Ascending aorta (tissue), 2 donors: ENCODE results near the gene DHRS1. TPM values are rescaled to one million over a fixed set of nuclear protein-coding genes. Genes with fewer than 3 reads are reported as not detected.

ENCODE experiments used
- DNase-seq, 2 donors: peaks; one replicate each; pipeline ENCODE4 v3.0.0-alpha.2; 2019; ENCODE audit warnings: low spot score in 2 of 2
- H3K27ac ChIP-seq, 2 donors: fragments of 200-600 bp; sonication (generic); one replicate each; pipeline ENCODE4 v1.5.1; 2016 to 2017; ENCODE audit warnings: mild to moderate bottlenecking in 1 of 2
- H3K27me3 ChIP-seq: fragments of 200-600 bp; sonication (generic); one replicate; pipeline ENCODE4 v1.5.1; 2017
- H3K36me3 ChIP-seq, 2 donors: fragments of 200-600 bp; sonication (generic); one replicate each; pipeline ENCODE4 v1.5.1; 2016
- H3K4me1 ChIP-seq, 2 donors: fragments of 200-600 bp; sonication (generic); one replicate each; pipeline ENCODE4 v1.5.1; 2016 to 2017; ENCODE audit warnings: mild to moderate bottlenecking in 1 of 2
- H3K4me3 ChIP-seq, 2 donors: fragments of 200-600 bp; sonication (generic); one replicate each; pipeline ENCODE4 v1.5.1; 2016 to 2017; ENCODE audit warnings: mild to moderate bottlenecking in 1 of 2
- H3K9me3 ChIP-seq, 2 donors: fragments of 200-600 bp; sonication (generic); one replicate each; pipeline ENCODE4 v1.5.1; 2016
- CTCF ChIP-seq, 3 experiments: fragments of 200-600 bp in 2 of 3; fragments of 450-650 bp in 1 of 3; sonication (generic) in 2 of 3; IDR thresholded peaks; one replicate each; pipeline ENCODE4 v1.5.1; 2016 to 2019; ENCODE audit warnings: antibody characterized with exemption in 3 of 3, mild to moderate bottlenecking in 1 of 3, moderate library complexity in 1 of 3
- intact Hi-C: fragments of 100-400 bp; cut with DNase I; formaldehyde crosslinking; loops from one replicate; pipeline ENCODE4 v1.15.1; 2023
- total RNA-seq: library from RNA; depleted of rRNA; stranded (reverse); fragments of >200 nt; gene quantifications from one replicate; pipeline ENCODE4 v1.1.0, GENCODE V29; 2016

DHRS1 gene
- total RNA-seq, 1 donor from 2014 or later = 100 TPM

GRCh38 chr14:24340606-24341005, 41.0 kb upstream of the DHRS1 start:
- intact Hi-C loops = no loop called here
- DNase-seq = no peak
- Histone ChIP-seq H3K27ac (no peak overlapping the region), H3K36me3 (no peaks in the 10 kb centered on the region), H3K9me3 (no peaks in the 10 kb centered on the region), H3K4me1 (no peaks in the 10 kb centered on the region), H3K4me3 (no peak overlapping the region), H3K27me3 (no peaks in the 10 kb centered on the region)
- no peak for TF ChIP-seq CTCF (IDR thresholded peaks at IDR 0.05)

GRCh38 chr14:24339284-24340151, 39.9 kb upstream of the DHRS1 start, which contains the start of gene RIPK3:
Gene RIPK3 (minus strand): TSS chr14:24339991. CDS start chr14:24339826, 165 bp downstream.
- peak within 1 kb of the TSS; percentile 22 to 60 for H3K4me3 ChIP-seq
- DNase-seq = no peak
- no peaks in the 10 kb centered on the region for H3K9me3 ChIP-seq
- no peak within 1 kb of the TSS for H3K27ac ChIP-seq
- no peaks in the 10 kb centered on the region for H3K36me3 ChIP-seq
- TF ChIP-seq CTCF (IDR thresholded peaks at IDR 0.05) = peak in 1 of 3 experiments; percentile 10
- peaks cover 3 to 4% of the 10 kb centered on the region in 2 donors for H3K4me1 ChIP-seq
- peaks cover 5% of the 10 kb centered on the region for H3K27me3 ChIP-seq
- intact Hi-C loops = no loop called here

- H3K4me1 ChIP-seq = peaks cover 7 to 10% of the 10 kb centered on the region in 2 donors
- no peak overlapping the region for H3K27ac ChIP-seq
- peaks cover 12% of the 10 kb centered on the region for H3K27me3 ChIP-seq
- peak overlapping the region; percentile 22 to 60 for H3K4me3 ChIP-seq
- no peak for DNase-seq
- H3K36me3 ChIP-seq = no peaks in the 10 kb centered on the region
- TF ChIP-seq CTCF (IDR thresholded peaks at IDR 0.05) = no peak
- no peaks in the 10 kb centered on the region for H3K9me3 ChIP-seq
- intact Hi-C loops = no loop called here
Observed at GRCh38 chr14:24338843-24339242, 39.3 kb upstream of the DHRS1 start.

- H3K4me1 ChIP-seq = peaks cover 7 to 14% of the 10 kb centered on the region in 2 donors
- intact Hi-C loops = no loop called here
- DNase-seq = no peak
- no peak for TF ChIP-seq CTCF (IDR thresholded peaks at IDR 0.05)
- H3K9me3 ChIP-seq = no peaks in the 10 kb centered on the region
- peaks cover 12% of the 10 kb centered on the region for H3K27me3 ChIP-seq
- no peak overlapping the region for H3K27ac ChIP-seq
- H3K4me3 ChIP-seq = no peak overlapping the region
- H3K36me3 ChIP-seq = no peaks in the 10 kb centered on the region
Observed at GRCh38 chr14:24337824-24338175, 38.2 kb upstream of the DHRS1 start.

- peaks cover 12% of the 10 kb centered on the region for H3K27me3 ChIP-seq
- H3K36me3 ChIP-seq = no peaks in the 10 kb centered on the region
- no peak overlapping the region for H3K27ac ChIP-seq
- intact Hi-C loops = no loop called here
- H3K9me3 ChIP-seq = no peaks in the 10 kb centered on the region
- no peak for TF ChIP-seq CTCF (IDR thresholded peaks at IDR 0.05)
- DNase-seq = no peak
- peaks cover 7 to 19% of the 10 kb centered on the region in 2 donors for H3K4me1 ChIP-seq
- no peak overlapping the region for H3K4me3 ChIP-seq
Observed at GRCh38 chr14:24337144-24337823, 37.7 kb upstream of the DHRS1 start.
